Vagina (tissue), 2 donors: ENCODE measurements around the gene COBL. TPM values are rescaled to one million over a fixed set of nuclear protein-coding genes. Genes with fewer than 3 reads are reported as not detected.

Source experiments
- DNase-seq, 2 donors: peaks; one replicate each; pipeline ENCODE4 v3.0.0-alpha.2; 2017; ENCODE audit errors: extremely low spot score in 2 of 2
- H3K27ac ChIP-seq: fragments of 200-600 bp; sonication (generic); one replicate; pipeline ENCODE4 v1.5.1; 2019
- H3K27me3 ChIP-seq: fragments of 200-600 bp; sonication (generic); one replicate; pipeline ENCODE4 v1.5.1; 2019
- H3K36me3 ChIP-seq, 2 donors: fragments of 200-600 bp; sonication (generic); one replicate each; pipeline ENCODE4 v1.5.1; 2017 to 2019
- H3K4me1 ChIP-seq: fragments of 200-600 bp; sonication (generic); one replicate; pipeline ENCODE4 v1.5.1; 2019
- H3K4me3 ChIP-seq, 2 donors: fragments of 200-600 bp; sonication (generic); 1 replicate in 1 of 2; 2 replicates in 1 of 2; pipeline ENCODE4 v1.5.1; 2016 to 2019
- H3K9me3 ChIP-seq: fragments of 200-600 bp; sonication (generic); one replicate; pipeline ENCODE4 v1.5.1; 2019
- POLR2A ChIP-seq, 2 donors: fragments of 450-650 bp; IDR thresholded peaks; one replicate each; pipeline ENCODE4 v1.6.1; 2017; ENCODE audit warnings: antibody characterized with exemption in 2 of 2, mild to moderate bottlenecking in 2 of 2, moderate library complexity in 2 of 2
- POLR2AphosphoS5 ChIP-seq, 2 donors: sonication (generic); formaldehyde crosslinking; IDR thresholded peaks; one replicate each; pipeline ENCODE4 v1.9.0; 2017; ENCODE audit warnings: antibody characterized with exemption in 2 of 2, mild to moderate bottlenecking in 2 of 2, low read depth in 1 of 2; ENCODE audit not compliant: insufficient read depth in 1 of 2
- intact Hi-C: fragments of 100-400 bp; cut with DNase I; formaldehyde crosslinking; loops from one replicate; pipeline ENCODE4 v1.15.1; 2023
- total RNA-seq: library from RNA; depleted of rRNA; stranded (reverse); fragments of >200 nt; gene quantifications from one replicate; pipeline ENCODE4 v1.2.3, GENCODE V29; 2016
- TF ChIP-seq, protein P1 (sequence below), 3 experiments: fragments of 450-650 bp in 2 of 3; fragments of 200-600 bp in 1 of 3; sonication (generic) in 1 of 3; IDR thresholded peaks; one replicate each; pipeline ENCODE4 v1.5.1; 2017 to 2019; ENCODE audit warnings: antibody characterized with exemption in 3 of 3, mild to moderate bottlenecking in 2 of 3, moderate library complexity in 2 of 3

Gene COBL
- total RNA-seq, 1 donor from 2014 or later, result 9.3 TPM

DNA sequence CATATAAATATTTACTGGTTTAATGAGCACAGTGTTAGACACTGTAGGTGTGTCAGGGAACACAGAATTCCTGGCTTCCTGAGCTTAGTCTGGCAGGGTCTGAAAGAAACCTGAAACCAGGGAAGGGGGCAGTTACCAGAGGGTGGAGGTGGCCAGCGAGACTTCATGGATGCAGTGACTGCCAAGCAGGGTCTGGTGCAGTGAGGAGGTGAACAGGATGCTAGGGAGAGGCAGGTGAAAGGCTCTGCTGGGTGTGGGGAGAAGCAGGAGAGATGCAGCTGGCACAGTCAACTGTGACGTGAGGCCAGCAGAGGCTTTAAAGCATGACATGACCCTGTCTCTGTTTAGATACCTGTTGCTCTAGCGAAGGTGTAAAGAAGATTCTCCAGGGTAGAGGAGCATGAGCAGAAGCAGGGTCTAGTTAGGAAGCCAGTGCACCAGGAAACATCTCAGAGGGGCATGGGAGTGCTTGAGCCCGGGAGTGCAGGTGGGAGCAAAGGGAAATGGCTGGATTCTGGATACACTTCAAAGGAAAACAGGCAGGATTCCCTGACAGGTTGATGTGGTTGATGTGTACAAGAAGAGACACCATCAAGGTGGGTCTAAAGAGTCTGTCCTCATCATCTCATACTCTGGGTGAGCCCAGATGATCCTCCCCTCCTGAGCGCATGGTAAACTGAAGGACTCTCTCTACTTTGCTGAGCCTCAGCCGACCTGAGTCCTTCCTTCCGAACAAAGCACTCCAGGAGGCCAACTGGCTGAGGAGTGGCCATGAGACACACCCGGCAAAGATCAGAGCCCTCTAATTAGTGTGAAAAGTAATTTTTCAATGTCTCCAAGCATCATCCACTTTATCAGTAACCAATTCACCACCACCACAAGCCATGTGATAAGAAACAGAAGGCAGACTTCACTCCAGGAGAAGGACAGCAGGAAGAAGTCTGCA is 186.8 kb downstream of the COBL start:
- no peaks in the 10 kb centered on the region for H3K27me3 ChIP-seq
- intact Hi-C loops, result no loop called here
- no peak overlapping the region for H3K27ac ChIP-seq
- no peak for TF ChIP-seq POLR2A (IDR thresholded peaks at IDR 0.05)
- no peak for TF ChIP-seq POLR2AphosphoS5 (IDR thresholded peaks at IDR 0.05; ENCODE audit: insufficient read depth in 1 of 2, low read depth in 1 of 2)
- TF ChIP-seq, protein P1, sequence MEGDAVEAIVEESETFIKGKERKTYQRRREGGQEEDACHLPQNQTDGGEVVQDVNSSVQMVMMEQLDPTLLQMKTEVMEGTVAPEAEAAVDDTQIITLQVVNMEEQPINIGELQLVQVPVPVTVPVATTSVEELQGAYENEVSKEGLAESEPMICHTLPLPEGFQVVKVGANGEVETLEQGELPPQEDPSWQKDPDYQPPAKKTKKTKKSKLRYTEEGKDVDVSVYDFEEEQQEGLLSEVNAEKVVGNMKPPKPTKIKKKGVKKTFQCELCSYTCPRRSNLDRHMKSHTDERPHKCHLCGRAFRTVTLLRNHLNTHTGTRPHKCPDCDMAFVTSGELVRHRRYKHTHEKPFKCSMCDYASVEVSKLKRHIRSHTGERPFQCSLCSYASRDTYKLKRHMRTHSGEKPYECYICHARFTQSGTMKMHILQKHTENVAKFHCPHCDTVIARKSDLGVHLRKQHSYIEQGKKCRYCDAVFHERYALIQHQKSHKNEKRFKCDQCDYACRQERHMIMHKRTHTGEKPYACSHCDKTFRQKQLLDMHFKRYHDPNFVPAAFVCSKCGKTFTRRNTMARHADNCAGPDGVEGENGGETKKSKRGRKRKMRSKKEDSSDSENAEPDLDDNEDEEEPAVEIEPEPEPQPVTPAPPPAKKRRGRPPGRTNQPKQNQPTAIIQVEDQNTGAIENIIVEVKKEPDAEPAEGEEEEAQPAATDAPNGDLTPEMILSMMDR (IDR thresholded peaks at IDR 0.05), result no peak
- peak; percentile 81 to 82 for DNase-seq
- H3K4me1 ChIP-seq, result no peaks in the 10 kb centered on the region
- H3K36me3 ChIP-seq, result no peaks in the 10 kb centered on the region
- H3K9me3 ChIP-seq, result no peaks in the 10 kb centered on the region
- H3K4me3 ChIP-seq, result no peak overlapping the region

DNA sequence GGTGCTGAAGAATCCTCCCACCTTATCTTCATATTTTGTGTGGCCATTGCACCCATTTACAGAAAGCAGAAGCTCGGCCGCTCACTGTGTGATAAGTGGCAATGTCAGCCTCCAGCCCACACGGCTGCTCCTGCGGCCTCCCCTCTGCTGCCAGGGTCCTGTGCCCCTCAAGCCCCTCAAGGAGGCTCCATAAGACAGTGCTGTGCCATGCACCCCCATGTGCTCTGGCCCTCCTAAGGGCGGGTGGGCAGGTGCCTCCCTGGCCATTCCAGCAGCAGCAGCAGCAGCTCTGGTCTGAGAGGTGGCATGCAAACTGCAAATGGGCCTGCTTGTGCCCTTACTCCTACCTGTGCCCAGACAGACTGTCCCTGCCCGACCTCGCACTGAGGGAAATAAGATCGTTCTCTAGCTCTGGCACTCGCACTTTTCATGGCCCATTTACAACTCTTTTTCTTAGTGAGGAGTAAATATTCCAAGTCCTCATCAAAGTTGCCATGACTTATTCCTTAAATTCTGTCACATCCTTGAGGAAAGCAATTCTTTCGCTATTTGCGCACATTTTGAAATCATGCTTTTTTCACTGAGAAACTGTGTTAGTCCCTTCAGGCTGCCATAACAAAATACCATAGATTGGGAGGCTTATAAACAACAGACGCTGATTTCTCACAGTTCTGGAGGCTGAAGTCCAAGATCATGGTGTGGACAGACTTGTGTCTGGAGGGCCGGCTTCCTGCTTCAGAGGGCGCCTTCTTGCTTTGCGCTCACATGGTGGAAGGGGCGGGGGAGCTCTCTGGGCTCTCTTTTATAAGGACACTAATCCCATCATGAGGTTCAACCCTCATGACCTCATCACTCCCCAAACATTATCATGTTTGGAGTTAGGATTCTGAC is 187.8 kb downstream of the COBL start:
- peak in 1 of 2 donors; percentile 32 for DNase-seq
- Histone ChIP-seq H3K4me1 (no peaks in the 10 kb centered on the region), H3K27me3 (no peaks in the 10 kb centered on the region), H3K4me3 (no peak overlapping the region), H3K36me3 (no peaks in the 10 kb centered on the region), H3K9me3 (no peaks in the 10 kb centered on the region), H3K27ac (no peak overlapping the region)
- intact Hi-C loops, result no loop called here
- TF ChIP-seq POLR2A (IDR thresholded peaks at IDR 0.05) (no peak), POLR2AphosphoS5 (IDR thresholded peaks at IDR 0.05; ENCODE audit: insufficient read depth in 1 of 2, low read depth in 1 of 2) (no peak)
- TF ChIP-seq, protein P1 (IDR thresholded peaks at IDR 0.05), result no peak

DNA sequence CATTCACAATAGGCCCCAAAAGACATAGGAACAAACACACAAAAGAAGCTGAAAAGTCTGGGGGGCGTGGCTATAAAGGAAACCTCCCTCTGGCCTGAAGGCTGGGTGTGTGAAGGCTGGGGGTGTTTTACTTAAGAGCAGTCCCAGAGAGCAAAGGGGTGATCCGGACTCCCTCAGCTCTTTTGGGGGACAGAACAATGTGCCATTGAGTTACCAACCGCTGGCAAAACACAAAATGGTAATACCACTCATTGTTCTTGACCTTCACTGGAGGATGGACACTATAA is 189.0 kb downstream of the COBL start:
- no peak overlapping the region for H3K4me3 ChIP-seq
- no peak overlapping the region for H3K27ac ChIP-seq
- TF ChIP-seq POLR2AphosphoS5 (IDR thresholded peaks at IDR 0.05; ENCODE audit: insufficient read depth in 1 of 2, low read depth in 1 of 2) (no peak), POLR2A (IDR thresholded peaks at IDR 0.05) (no peak)
- TF ChIP-seq, protein P1 (IDR thresholded peaks at IDR 0.05), result no peak
- H3K36me3 ChIP-seq, result no peaks in the 10 kb centered on the region
- H3K9me3 ChIP-seq, result no peaks in the 10 kb centered on the region
- H3K27me3 ChIP-seq, result no peaks in the 10 kb centered on the region
- peak in 1 of 2 donors; percentile 54 for DNase-seq
- no peaks in the 10 kb centered on the region for H3K4me1 ChIP-seq
- intact Hi-C loops, result no loop called here

DNA sequence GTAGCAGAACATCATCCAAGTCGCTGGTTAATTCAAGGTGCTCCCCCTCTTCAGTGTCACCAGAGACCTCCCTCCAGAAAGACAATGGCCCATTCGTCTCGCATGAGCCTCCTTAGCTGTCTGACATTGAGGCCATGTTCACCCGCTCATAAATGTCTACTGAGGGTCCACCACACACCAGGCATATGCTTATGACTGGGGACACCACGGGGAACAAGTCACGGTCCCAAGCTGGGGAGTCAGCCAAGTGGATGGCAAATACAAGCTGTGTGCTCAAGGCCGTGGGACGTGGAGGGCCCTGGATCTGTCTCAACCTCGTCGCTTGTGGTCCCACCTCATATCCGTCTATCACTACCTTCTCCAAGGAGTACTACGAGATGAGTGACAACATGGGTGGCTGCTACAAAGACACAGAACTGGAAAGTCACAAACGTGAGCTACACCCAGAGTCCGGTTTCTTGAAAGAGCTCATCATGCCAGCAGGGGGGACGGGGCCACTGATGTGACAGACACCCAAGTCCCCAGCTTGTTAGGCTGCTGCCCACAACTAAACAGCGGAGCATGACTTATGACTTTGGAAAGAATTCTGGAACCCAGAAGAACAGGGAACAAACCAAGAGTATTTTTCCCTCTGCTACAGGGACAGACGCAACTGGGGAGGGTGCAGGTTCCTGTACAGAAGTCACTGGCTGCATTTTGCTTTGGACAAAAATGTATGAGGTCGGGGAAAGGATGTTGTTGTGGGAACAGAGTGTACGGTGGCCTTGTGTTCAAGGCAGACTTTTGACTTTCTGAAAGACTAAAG is 189.6 kb downstream of the COBL start:
- H3K27me3 ChIP-seq, result no peaks in the 10 kb centered on the region
- no peaks in the 10 kb centered on the region for H3K4me1 ChIP-seq
- no peaks in the 10 kb centered on the region for H3K36me3 ChIP-seq
- H3K9me3 ChIP-seq, result no peaks in the 10 kb centered on the region
- H3K27ac ChIP-seq, result no peak overlapping the region
- intact Hi-C loops, result no loop called here
- DNase-seq, result peak; percentile 70 to 75
- TF ChIP-seq POLR2AphosphoS5 (IDR thresholded peaks at IDR 0.05; ENCODE audit: insufficient read depth in 1 of 2, low read depth in 1 of 2), result no peak
- no peak for TF ChIP-seq POLR2A (IDR thresholded peaks at IDR 0.05)
- TF ChIP-seq, protein P1 (IDR thresholded peaks at IDR 0.05), result no peak
- H3K4me3 ChIP-seq, result no peak overlapping the region
